A673 (cell line): ENCODE results near the gene ASB10. TPM values are rescaled to one million over a fixed set of nuclear protein-coding genes. Genes with fewer than 3 reads are reported as not detected.

Experiments
- BruUV-seq: library from RNA; stranded (reverse); fragments of 400-500 nt; replicated peaks from 2 replicates; lab custom pipeline; 2021; lab: Mats Ljungman, UMichigan
- CTCF ChIA-PET: fragments of 300-600 bp; sonication (Branson Sonifier 250); formaldehyde crosslinking; loops from one replicate; lab custom pipeline; 2022; ENCODE audit warnings: antibody characterized with exemption; lab: Charles Lee
- POLR2A ChIA-PET: fragments of 300-600 bp; sonication (Branson Sonifier 250); formaldehyde crosslinking; loops from one replicate; lab custom pipeline; 2022; ENCODE audit warnings: antibody characterized with exemption; ENCODE audit not compliant: low non-redundant PET; lab: Charles Lee
- DNase-seq: peaks from one replicate; pipeline ENCODE4 v3.0.0-alpha.2; 2015; ENCODE audit warnings: low spot score
- H3K27ac ChIP-seq: fragments of 200-600 bp; sonication (generic); 2 replicates; pipeline ENCODE4 v1.5.1; 2016; ENCODE audit warnings: mixed run types, low read depth, mild to moderate bottlenecking, mixed read lengths, antibody characterized with exemption, low read length; ENCODE audit not compliant: poor library complexity, severe bottlenecking
- H3K27me3 ChIP-seq: fragments of 200-600 bp; sonication (generic); replicated peaks from 2 replicates; pipeline ENCODE4 v1.6.1; 2017; ENCODE audit warnings: mixed run types, low read depth, mild to moderate bottlenecking, mixed read lengths, antibody characterized with exemption, low read length; ENCODE audit not compliant: insufficient read depth, poor library complexity
- H3K36me3 ChIP-seq: fragments of 200-600 bp; sonication (generic); 2 replicates; pipeline ENCODE4 v1.6.1; 2016; ENCODE audit warnings: mixed run types, mild to moderate bottlenecking, mixed read lengths, antibody characterized with exemption, low read length; ENCODE audit not compliant: insufficient read depth, poor library complexity, severe bottlenecking
- H3K4me1 ChIP-seq: fragments of 200-600 bp; sonication (generic); 2 replicates; pipeline ENCODE4 v1.6.1; 2017; ENCODE audit warnings: mixed run types, mild to moderate bottlenecking, mixed read lengths, antibody characterized with exemption, low read length; ENCODE audit not compliant: insufficient read depth, poor library complexity, severe bottlenecking
- H3K4me3 ChIP-seq: fragments of 200-600 bp; sonication (generic); 2 replicates; pipeline ENCODE4 v1.5.1; 2016; ENCODE audit warnings: low read depth, mixed run types, mild to moderate bottlenecking, mixed read lengths, low read length; ENCODE audit not compliant: poor library complexity, severe bottlenecking
- H3K9me3 ChIP-seq: fragments of 200-600 bp; sonication (generic); 2 replicates; pipeline ENCODE4 v1.6.1; 2016; ENCODE audit warnings: mixed run types, low read depth, mild to moderate bottlenecking, mixed read lengths, antibody characterized with exemption, low read length; ENCODE audit not compliant: poor library complexity, severe bottlenecking
- EZH2 ChIP-seq: fragments of 200-600 bp; sonication (generic); IDR thresholded peaks from 2 replicates; pipeline ENCODE4 v1.6.1; 2017; ENCODE audit warnings: borderline replicate concordance, low read depth, mild to moderate bottlenecking, mixed read lengths, antibody characterized with exemption, low read length; ENCODE audit not compliant: poor library complexity, severe bottlenecking
- intact Hi-C: fragments of 100-400 bp; cut with micrococcal nuclease; formaldehyde crosslinking; loops from one replicate; pipeline ENCODE4 v1.10.0; 2022; ENCODE audit not compliant: unreplicated experiment
- total RNA-seq: library from RNA; stranded (reverse); gene quantifications from 2 replicates; pipeline ENCODE4 v1.2.3, GENCODE V29; 2021
- TF ChIP-seq, protein P1 (sequence below): fragments of 300-800, 200-600 bp; sonication (generic); conservative IDR thresholded peaks from 2 replicates; pipeline ENCODE4 v1.5.1; 2017; ENCODE audit warnings: low read depth, mild to moderate bottlenecking, antibody characterized with exemption, low read length, moderate library complexity, mixed read lengths

ASB10 gene
- total RNA-seq, 1 experiment from 2014 or later = not detected

DNA sequence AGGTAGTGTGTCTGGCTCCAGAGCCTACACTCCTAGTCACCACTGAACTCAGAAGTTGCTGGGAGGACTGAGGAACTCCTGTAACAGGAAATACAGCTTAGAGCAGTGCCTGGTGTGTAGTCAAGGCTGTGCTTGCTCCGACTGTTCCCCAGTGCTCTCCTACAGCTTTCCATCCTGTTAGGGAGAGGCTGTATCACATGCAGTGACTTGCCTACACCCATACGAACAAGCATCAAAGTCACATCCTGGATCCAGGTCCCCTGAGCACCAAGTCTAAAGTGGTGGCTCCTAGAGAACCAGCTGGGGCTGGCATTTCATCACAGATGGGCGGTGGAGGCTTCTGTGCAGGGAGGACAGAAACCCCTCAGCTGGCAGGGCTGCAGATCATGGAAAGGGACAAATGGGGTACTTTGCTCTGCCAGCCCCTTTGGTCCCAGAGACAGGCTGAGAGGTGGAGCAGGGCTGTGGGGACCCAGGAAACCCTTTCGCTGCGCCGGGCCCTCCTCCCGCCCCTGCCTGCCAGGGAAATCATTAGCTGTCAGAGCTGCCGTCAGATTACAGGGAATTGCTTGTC is 7.7 kb downstream of the ASB10 start:
- Histone ChIP-seq H3K4me1 (no peaks in the 10 kb centered on the region), H3K9me3 (no peaks in the 10 kb centered on the region), H3K27ac (no peak overlapping the region), H3K36me3 (no peaks in the 10 kb centered on the region), H3K27me3 (no peaks in the 10 kb centered on the region), H3K4me3 (no peak overlapping the region)
- ChIA-PET CTCF (no interaction called here), POLR2A (no interaction called here)
- DNase-seq = no peak
- no TSS peak for BruUV-seq
- intact Hi-C loops = no loop called here
- TF ChIP-seq, protein P1, sequence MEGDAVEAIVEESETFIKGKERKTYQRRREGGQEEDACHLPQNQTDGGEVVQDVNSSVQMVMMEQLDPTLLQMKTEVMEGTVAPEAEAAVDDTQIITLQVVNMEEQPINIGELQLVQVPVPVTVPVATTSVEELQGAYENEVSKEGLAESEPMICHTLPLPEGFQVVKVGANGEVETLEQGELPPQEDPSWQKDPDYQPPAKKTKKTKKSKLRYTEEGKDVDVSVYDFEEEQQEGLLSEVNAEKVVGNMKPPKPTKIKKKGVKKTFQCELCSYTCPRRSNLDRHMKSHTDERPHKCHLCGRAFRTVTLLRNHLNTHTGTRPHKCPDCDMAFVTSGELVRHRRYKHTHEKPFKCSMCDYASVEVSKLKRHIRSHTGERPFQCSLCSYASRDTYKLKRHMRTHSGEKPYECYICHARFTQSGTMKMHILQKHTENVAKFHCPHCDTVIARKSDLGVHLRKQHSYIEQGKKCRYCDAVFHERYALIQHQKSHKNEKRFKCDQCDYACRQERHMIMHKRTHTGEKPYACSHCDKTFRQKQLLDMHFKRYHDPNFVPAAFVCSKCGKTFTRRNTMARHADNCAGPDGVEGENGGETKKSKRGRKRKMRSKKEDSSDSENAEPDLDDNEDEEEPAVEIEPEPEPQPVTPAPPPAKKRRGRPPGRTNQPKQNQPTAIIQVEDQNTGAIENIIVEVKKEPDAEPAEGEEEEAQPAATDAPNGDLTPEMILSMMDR = no peak
- no peak for TF ChIP-seq EZH2

GRCh38 chr7:151178831-151179230 is 8.2 kb downstream of the ASB10 start:
- Histone ChIP-seq H3K27ac (no peak overlapping the region), H3K9me3 (no peaks in the 10 kb centered on the region), H3K4me3 (no peak overlapping the region), H3K36me3 (no peaks in the 10 kb centered on the region), H3K4me1 (no peaks in the 10 kb centered on the region), H3K27me3 (no peaks in the 10 kb centered on the region)
- no peak for DNase-seq
- ChIA-PET POLR2A (no interaction called here), CTCF (no interaction called here)
- TF ChIP-seq, protein P1 = no peak
- TF ChIP-seq EZH2 = no peak
- BruUV-seq = no TSS peak
- intact Hi-C loops = no loop called here

DNA sequence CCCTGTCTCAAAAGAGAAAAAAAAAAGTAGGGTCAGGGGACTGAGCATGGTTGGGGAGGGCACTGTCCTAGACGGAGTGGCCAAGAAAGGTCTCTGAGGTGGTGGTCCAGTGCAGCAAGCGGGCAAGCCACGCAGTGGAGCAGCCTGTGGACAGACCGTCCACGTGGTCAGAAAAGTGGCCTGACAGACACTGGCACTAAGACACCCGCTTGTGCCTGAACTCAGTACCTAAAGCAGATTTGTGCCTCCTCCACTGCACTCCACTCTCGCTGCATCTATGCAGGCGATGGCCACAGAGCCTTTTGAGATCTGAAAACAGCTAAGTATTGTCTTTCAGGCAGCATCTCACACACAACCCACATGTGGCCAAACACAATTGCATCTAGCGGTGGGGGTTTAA is 8.8 kb downstream of the ASB10 start:
- no TSS peak for BruUV-seq
- Histone ChIP-seq H3K9me3 (no peaks in the 10 kb centered on the region), H3K27me3 (no peaks in the 10 kb centered on the region), H3K36me3 (no peaks in the 10 kb centered on the region), H3K27ac (no peak overlapping the region), H3K4me1 (no peaks in the 10 kb centered on the region), H3K4me3 (no peak overlapping the region)
- POLR2A ChIA-PET = no interaction called here
- intact Hi-C loops = no loop called here
- no peak for DNase-seq
- no peak for TF ChIP-seq EZH2
- TF ChIP-seq, protein P1 = no peak
- CTCF ChIA-PET = no interaction called here
